B cell (primary cell): ENCODE results near the gene PHB1.

Experiments used
- EZH2 ChIP-seq: IDR thresholded peaks from 2 replicates; pipeline ENCODE4 v1.6.1; 2012; ENCODE audit warnings: borderline replicate concordance, low read depth, mild to moderate bottlenecking, moderate library complexity, low read length; ENCODE audit not compliant: insufficient read depth, poor library complexity, severe bottlenecking
- TF ChIP-seq, protein P1 (sequence below): fragments of 200-600 bp; IDR thresholded peaks from one replicate; pipeline ENCODE4 v1.8.0; 2022; ENCODE audit warnings: antibody characterized with exemption, mild to moderate bottlenecking

DNA sequence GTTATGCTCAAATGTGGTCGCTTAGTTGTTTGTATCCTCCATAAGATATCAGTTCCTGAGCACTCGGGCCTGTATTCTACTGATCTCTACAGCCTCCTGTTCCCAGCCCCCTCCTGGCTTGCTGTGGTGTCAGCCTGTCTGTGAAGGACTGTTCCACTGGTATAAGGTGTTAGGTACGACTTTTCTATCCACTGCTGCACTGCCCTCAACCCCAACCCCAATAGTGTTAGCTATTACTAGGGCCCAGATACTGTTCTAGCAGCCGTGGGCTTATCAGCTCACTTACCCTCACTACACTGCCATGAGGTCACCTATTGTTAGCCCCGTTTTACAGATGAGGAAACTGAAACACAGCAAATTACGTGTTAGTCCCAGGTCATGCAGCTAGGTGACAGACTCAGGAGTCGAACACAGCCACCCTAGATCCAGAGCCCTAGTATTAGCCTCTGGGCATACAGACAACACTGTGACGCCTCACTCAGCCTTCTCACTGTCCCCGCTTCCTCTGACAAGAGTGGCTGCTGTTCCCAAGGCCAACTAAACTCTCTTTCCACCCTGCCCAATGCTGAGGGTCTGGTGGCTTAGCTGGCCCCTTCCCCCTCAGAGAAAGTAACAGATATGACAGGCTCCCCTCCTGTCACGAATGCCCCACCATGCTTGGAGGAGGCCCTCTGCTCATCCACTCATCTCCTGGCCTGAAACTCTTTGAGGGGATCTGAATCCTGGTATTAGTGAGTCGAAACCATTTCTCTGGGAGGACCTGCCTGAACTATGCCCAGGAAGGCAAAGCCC is 27.0 kb downstream of the PHB1 start:
- no peak for TF ChIP-seq EZH2
- TF ChIP-seq, protein P1, sequence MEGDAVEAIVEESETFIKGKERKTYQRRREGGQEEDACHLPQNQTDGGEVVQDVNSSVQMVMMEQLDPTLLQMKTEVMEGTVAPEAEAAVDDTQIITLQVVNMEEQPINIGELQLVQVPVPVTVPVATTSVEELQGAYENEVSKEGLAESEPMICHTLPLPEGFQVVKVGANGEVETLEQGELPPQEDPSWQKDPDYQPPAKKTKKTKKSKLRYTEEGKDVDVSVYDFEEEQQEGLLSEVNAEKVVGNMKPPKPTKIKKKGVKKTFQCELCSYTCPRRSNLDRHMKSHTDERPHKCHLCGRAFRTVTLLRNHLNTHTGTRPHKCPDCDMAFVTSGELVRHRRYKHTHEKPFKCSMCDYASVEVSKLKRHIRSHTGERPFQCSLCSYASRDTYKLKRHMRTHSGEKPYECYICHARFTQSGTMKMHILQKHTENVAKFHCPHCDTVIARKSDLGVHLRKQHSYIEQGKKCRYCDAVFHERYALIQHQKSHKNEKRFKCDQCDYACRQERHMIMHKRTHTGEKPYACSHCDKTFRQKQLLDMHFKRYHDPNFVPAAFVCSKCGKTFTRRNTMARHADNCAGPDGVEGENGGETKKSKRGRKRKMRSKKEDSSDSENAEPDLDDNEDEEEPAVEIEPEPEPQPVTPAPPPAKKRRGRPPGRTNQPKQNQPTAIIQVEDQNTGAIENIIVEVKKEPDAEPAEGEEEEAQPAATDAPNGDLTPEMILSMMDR = no peak
